HG03045 (cell line): ENCODE results near the gene IGF1R.

Experiments used
- ATAC-seq: cut with Tn5 transposase; IDR thresholded peaks from one replicate; pipeline ENCODE4 v1.9.1; 2021; ENCODE audit warnings: mild to moderate bottlenecking, moderate library complexity; ENCODE audit not compliant: unreplicated experiment

The IGF1R gene

DNA sequence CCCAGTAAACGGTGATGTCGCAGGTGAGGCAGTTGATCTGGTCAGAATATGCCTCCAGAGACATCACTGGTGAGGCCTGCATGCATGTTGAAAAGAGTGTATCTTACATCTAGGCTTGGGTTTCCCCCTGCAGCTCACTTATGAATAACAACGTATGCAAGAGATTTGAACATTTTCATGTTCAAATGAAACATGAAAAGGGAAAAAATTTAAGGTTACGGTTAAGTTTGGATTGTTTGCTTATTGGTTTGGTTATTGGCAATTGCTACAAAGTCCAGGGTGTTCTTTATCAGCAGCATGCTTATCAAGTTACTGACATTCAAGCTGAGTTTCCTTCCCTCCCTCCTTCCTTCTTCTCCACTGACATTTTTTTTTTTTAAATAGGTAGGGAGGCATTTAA, 123.2 kb downstream of the IGF1R start:
- ATAC-seq, result no peak

DNA sequence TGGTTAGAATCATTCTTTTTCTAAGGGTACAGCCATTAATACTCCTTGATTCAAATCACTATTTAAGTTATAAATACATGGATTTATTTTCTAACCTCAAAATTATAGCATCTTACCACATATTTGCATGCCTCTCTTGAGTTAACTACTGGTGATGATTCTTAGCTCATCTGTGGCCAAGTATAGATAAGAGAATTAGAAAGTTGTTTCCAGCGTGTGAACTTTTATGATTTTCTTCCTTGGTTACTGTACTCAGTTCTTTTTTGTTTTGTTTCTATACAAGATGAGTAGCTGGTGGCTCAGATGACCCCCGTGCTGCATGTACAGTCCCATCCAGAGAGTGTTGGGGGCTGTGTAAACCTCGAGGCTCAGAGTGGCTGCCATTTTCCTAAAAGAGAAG, 124.6 kb downstream of the IGF1R start:
- ATAC-seq, result no peak

DNA sequence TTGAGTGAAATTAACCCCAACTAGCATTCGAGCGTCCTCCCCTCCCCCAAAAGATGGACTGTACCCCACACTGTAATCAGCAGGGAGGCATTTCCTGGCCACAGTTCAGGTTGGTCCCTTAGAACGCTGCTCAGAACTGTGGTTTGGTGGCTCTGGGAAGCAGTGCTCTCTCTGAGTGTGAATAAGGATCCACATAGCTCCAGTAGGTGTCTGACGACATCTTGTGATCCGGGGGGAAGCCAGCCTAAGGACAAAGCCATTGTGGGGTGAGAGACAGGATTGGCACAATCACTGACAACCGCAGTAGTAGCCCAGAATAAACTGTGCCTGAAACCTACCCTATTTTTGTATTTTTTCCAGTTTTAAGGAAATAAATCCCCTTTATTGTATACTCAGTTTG, 125.3 kb downstream of the IGF1R start:
- no peak for ATAC-seq

DNA sequence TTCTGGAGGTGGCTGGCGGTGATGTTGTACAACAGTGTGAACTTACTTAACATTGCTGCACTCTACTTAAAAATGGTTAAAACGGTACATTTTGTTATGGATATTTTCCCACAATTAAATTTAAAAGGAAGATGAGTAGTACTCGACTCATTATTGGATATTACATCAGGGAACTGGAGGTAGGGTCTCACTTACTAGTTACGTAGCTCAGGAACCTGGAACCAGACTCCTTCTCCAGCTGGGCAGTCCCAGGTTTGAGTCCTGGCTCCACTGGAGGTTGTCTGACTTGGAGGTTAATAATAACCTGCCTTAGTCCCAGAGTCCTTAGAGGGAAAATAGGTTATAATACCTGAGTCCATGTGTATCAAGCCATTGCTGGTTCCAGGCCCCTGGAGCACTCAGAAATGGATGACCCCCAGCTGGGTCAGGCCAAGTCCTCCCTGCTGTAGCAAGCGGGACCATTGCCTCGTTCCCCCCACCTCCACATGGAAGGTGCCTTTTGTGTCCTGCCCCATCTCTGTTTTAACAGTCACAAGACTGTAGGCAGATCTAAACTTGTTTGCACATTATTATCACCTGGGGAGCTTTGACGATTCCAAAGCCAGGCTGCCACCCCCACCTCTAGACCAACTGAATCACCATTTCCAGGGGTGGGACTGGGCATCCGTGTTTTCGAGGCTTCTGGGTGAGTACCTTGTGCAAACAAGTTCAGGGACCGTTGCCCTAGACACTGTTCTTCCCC, 126.6 kb downstream of the IGF1R start:
- ATAC-seq, result no peak

DNA sequence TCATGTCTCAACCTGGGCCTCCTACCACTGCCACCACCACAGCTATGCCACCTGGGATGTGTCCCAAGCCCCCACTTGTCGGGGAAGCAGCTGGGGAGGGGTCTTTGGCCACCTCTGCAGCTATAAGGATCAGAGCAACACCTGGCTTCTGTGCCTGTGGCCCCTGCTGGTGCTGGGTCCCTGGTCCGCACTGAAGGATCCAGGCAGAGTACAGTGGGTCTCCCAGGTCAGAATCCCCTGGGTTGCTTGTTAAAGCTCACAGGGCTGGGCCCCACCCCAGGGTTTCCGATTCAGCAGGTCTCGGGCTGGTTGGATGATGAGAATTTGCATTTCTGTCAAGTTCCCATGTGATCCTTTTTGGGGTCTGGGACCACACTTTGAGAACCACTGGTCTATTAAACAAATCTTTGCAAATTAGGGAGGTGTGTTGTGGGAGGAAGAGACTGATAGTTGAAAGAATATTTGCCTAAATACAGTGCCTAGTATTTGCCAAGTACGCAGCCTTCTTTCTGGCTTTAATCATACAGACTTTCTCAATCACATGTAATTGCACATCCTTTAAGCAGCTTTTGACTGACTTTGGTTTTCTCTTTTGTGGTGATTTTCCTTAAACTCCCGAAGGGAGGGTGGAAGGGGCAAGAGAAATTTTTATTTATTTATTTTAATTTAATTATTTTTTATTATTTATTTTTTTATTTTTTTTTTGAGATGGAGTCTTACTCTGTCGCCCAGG, 127.3 kb downstream of the IGF1R start:
- no peak for ATAC-seq

DNA sequence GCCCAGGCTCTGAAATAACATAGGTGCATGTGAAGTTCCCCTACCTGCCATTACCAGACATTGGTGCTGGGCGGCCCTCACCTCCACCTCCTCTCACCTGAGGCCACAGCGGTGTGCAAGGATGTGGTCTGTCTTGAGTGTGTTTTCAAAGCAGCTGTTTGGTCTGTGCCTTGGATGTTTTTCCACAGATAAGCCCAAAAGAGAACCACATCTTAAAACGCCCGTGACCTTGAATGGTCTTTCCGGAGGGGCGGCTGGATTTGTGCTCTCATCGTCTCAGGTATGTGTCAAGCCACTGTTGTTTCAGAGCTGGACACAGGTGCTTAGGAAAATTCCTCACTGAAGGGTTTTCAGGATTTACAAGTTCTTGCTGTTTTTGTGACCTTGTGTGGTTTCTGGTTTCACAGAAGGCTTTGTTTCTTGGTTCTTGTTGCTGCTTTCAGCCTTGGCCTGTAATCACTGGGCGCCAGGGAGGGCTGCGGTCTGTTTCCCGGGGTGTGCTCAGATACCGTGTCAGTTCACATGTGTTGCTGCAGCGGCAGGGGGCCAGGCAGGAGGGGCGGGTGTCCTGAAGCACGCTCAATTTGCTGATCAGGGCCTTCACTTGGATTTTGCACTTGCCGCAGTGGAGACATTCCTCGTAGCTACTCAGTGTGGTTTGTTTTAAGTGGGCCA, 128.4 kb downstream of the IGF1R start:
- peak; percentile 57 for ATAC-seq

DNA sequence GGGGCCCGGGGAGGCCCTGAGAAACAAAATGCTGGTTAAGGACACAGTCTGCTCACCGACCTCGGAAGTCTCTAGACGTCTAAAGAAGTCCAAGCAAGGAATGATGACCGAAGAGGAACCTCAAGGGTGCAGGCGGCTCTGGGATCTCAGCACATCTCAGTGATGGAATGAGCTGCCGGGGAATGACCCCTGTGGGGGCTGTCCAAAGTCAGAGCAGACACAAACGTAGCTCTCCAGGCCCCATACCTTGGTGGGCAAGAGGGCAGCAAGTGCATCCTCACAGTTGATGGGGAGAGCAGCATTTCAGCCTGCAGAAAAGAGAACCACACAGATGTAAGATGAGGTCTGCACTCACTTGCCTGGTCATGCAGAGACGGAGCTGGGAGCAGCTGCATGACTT, 129.1 kb downstream of the IGF1R start:
- ATAC-seq, result no peak

DNA sequence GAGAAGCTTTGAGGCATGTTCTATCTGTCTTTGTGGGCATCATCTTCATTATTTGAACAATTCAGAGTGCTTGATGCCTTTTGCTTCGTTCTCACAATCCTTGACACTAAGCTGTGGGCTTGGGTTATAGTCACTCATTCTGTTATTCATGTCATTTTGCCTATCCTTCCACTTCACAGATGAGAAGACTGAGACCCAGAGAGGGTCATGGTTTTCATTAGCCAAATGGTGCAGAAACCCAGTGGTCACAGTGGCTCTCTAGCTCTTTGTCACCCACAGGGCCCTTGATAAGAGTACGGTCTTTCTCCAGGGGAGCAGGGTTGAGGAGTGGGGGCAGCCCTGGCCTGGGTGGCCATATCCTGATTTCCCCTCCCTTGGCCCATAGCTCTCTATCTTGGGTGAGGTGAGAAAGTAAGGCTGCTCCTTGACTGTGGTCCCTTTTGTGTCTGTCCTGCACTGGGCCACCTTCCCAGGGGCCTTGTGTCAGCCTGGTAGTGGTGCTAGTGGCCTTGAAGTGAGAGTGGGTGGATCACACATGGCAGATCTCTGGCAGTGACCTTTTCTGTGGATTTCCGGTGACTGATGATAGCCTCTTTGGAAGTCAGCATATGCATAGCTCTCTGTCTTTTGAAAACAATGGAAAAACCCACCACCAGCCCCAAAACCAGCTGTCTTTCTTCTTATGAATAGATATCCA, 130.1 kb downstream of the IGF1R start:
- ATAC-seq, result no peak

DNA sequence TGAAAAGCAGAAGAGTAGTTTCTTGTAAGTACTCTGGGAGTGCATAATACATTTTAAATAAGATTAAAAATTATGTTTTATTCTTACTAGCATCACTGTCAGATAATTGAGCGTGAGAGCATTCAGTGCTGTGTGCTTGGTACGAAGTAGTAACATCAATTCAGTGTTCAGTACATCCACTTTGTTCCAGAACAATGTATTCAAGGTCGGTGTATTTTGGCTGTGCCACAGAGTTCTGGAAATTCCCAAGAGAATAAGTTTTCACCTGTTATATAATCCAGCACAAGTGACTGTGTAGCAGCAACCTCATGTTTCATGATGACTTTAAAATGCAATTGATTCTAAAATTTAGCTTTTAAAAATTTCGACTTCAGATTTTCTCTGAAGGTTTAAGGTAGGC, 130.6 kb downstream of the IGF1R start:
- no peak for ATAC-seq

DNA sequence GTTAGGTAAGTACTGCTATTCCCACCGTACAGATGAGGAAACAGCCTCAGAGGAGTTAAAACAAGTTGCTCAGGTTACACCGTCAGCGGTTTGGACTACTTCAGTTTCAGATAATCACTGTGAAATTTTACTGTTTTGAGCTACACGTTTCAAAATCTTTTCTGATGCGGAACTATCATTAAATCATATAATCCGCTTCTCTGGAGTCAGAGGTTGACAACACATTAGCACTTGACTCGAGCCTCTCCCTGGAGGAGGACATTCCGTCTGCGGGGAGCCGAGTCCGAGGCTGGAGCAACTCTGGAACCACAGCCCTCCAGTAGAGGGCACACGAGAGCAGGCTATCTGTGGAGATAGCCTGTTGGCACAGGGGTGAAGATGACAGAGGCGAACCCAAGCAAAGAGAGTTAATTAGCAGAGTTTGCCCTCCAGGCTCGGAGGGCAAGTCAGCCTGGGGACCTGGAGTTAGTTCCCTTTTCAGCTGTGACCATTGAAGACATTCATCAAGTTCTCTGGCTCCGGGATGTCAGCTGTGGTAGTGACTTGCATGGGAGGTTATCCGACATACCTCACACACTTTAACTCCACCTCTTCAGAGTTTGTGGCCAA, 131.2 kb downstream of the IGF1R start:
- peak; percentile 88 for ATAC-seq

DNA sequence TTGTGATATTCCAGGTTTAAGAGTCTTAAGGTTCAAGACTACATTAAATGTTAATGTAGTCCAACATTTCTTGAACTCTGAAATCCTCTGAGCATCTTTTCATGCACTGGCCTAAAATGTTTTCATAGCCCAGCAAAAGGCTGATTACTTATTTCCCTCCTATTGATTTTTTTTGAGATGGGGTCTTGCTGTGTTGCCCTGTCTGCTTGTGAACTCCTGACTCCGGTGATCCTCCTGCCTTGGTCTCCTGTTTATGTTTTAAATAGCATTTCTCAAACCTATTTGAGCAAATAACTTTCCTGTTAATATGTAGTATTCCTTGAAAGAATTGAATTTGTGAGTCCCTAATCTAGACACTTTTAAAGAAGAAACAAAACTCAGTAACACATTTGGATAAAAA, 133.5 kb downstream of the IGF1R start:
- no peak for ATAC-seq

DNA sequence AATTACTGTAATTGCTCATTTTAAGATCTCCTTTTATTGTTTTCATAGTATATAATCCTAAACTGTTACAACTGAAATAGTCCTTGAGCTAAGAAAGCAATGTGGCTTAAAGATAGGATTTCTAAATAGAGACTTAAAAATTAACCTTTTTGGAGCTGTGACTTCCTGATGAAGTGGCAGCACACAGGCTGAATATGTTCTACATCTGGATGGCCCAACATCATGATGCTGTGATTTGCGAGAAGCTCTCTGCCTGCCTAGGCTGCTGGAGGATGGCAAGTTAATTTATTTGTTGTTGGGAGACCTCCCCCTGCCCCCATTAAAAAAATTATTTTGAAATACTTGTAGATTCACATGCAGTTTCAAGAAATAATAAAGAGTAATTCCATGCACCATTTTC, 134.5 kb downstream of the IGF1R start:
- no peak for ATAC-seq

DNA sequence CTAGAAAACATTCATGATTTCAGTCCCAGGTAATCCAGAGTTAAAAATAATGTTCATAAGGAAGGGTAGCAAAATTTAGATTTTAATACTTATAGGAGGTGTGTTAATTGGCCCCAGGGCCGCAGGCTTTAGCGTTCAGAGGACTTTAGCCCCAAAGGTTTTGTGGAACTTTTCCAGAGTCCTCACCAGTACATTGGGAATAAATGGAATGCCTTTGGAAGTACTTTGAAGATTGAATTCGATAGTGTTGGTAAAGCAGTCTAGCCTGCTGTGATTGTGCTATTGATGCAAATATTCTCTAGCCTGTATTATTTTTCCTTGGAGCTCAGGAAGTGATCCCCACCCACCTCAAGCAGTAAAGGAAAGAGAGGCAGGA, 137.1 kb downstream of the IGF1R start:
- ATAC-seq, result no peak

DNA sequence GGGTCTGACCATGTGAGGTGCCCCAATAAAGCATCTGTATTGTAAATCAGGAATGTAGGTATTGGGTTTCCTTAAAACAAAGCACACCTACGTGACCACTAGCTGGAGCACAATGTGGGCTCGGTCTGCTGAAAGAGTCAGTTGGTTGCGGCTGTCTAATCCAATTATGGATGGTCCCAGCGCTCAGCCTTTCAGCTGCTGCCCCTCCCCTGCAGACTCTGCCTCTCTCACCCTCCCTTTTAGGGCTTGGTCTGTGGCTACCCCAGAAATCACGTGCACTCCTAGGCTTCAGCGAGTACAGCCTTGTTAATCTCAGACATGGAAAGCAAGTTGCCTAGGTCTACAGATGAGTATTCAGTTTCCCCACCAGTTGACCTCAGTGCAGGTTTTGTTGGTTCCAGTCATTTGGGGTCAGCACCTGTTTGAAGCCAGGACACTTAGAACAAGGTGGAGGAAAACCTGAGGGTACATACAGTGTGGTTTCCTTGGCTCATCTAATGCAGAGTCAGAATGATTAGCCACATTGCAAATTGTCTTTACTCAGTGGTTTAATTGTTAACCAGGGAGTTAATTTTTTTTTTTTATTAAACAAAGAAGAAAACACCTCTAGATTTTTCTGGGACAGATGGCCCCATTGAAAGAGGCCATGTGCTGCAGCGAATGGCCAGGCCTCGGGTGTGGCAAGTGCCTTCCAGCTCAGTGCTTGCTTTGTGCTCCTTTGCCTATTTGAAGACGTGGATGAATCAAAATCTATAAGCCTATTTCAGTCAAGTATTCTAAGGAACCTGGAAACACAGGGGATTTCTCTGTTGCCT, 137.7 kb downstream of the IGF1R start:
- ATAC-seq, result peak; percentile 58

DNA sequence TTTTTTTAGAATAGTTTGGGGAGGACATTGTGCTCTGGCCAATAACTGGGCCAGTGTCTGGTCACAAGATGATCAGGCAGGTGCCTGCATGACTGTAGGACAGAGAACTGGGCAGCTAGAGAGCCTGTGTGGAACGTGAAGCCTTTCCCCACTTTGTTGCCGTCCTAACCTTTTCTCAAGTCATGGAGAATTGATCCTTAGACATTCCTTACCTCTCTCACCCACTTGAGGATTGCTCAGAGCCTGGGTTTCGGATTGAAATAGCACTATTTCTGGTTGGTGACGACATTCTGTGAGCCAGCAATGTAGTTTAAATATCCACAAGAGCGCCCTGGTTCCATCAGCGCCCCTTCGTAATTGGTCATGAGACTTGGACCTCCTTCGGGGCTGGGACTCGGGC, 138.4 kb downstream of the IGF1R start:
- peak; percentile 21 for ATAC-seq

DNA sequence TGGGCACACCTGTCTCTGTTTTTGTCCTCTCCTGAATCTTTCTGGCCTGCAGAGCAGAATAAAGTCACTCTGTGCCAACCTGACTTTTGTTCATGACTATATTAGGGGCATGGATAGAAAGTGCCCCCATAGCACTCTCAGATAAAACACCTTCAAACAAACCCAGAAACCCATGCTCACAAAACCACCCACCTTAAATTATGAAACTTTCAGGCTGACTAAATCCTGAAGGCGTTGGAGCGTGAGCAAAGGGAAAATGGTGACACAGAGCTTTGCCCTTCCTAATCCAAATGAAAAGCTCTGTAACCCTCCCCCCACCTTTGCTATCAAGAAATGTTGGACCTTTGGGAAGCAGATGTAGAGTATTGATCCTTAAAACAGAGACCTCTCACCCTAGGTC, 138.9 kb downstream of the IGF1R start:
- no peak for ATAC-seq

DNA sequence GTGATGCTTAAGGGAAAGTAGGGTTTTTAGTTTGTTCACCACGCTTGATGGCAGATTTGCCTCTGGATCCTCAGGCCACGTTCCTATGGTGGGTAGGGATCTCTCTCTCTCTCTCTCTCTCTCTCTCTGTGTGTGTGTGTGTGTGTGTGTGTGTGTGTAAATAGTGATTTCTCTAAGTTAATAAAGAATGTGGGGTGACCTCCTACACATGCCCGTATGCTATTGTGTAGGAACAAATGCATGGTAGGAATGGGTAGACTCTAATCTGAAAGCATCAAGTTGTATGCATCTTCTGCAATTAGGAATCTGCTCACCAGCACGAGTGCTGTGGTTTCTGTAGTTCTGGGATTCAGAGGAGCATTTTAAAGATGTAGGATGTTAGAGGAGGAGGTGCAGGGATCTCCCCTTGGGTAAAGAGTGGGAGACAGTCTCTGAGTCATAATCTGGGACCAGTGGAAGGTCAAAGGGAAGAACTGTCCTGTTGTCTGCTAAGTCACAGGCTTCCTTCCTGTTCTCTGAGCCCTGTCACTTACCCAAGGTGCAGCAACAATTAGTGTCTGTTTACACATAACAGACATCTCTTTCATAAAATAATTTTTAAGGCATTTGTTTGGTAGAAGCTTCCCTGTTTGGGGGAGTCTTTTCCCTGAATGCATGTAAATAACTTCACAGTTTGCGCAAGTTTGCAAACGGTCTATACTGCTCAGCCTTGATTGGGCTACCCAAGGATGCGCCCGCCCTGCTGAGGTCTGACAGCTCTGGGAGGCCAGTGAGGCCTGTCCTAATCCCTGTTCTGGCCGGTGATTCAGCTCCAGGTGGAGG, 139.8 kb downstream of the IGF1R start:
- no peak for ATAC-seq

DNA sequence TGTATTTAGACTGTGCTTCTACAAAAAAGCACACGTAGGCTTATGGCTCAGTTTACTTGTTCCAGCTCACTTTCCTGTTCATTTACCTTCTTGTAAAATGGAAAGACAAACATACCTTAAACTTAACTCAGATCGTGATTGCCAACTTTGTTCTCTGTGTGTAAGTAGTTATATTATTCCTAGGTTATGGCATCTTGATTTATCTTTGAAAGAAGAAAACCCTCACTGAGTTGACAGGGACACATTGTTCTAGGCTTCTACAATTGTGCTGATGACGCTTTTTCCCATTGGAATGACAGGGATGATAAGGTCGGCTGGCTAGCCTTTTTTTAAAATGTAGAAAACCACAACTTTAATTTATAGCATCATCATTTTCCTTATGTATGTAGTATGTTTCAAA, 140.7 kb downstream of the IGF1R start:
- ATAC-seq, result no peak

DNA sequence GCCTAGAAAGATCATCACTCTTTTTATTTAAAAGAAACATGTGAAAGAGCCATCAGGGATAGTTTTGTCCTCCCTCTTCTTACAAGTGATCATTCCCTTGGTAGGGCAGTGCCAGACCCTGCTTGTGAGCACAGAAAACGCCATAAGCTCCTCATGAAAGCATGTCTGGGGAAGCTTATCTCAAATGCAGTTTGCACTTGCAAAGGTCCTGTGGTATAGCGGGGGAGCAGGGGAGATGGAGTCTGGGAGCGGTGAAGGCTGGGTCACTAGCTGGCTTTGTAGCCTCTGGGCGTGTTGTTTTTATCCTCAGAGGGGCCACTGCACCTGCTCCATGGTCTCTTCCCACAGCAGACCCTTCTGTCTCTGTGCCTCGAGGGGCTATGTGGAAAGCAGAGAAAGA, 141.9 kb downstream of the IGF1R start:
- no peak for ATAC-seq
